22Rv1 (cell line): ENCODE results near the gene CDKAL1.

ENCODE experiments used
- ZFX ChIP-seq: fragments of 450-650 bp; IDR thresholded peaks from 2 replicates; pipeline ENCODE4 v1.6.1; 2017; ENCODE audit warnings: antibody characterized with exemption, borderline replicate concordance
- TF ChIP-seq, protein P1 (sequence below): fragments of 450-650 bp; IDR thresholded peaks from 2 replicates; pipeline ENCODE4 v1.5.1; 2017; ENCODE audit warnings: mild to moderate bottlenecking

GRCh38 chr6:20997770-20998147 is 463.5 kb downstream of the CDKAL1 start:
- TF ChIP-seq, protein P1, sequence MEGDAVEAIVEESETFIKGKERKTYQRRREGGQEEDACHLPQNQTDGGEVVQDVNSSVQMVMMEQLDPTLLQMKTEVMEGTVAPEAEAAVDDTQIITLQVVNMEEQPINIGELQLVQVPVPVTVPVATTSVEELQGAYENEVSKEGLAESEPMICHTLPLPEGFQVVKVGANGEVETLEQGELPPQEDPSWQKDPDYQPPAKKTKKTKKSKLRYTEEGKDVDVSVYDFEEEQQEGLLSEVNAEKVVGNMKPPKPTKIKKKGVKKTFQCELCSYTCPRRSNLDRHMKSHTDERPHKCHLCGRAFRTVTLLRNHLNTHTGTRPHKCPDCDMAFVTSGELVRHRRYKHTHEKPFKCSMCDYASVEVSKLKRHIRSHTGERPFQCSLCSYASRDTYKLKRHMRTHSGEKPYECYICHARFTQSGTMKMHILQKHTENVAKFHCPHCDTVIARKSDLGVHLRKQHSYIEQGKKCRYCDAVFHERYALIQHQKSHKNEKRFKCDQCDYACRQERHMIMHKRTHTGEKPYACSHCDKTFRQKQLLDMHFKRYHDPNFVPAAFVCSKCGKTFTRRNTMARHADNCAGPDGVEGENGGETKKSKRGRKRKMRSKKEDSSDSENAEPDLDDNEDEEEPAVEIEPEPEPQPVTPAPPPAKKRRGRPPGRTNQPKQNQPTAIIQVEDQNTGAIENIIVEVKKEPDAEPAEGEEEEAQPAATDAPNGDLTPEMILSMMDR = no peak
- no peak for TF ChIP-seq ZFX
